GM20431 (cell line): ENCODE results near the gene MED13.
"Not testable (repeated sequence)": the region's sequence is repeated elsewhere in the genome, so short reads cannot be mapped to it uniquely, and the experiment has no call there.

Source experiments
- in situ Hi-C: fragments of 300-500 bp; cut with MseI, MboI; formaldehyde crosslinking; loops from one replicate; pipeline ENCODE4 v1.15.0; 2020; ENCODE audit warnings: low sequenced_read_pairs; ENCODE audit not compliant: unreplicated experiment

Gene MED13

DNA sequence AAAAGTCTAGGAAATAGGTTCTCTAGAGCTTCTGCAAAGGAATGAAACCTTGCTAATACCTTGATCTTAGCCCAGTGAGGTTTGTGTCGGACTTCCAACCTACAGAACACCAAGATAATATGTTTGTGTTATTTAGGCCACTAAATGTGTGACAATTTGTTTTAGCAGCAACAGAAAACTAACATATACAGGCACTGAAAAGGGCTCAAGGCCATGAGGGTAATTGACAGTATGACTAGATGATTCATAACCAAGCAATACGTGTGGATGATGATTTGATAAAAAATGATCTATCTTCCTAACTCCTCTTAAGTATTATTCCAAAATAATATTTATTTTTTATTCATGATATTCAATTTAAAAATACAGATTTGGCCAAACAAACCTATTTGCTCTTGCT lies 27.7 kb upstream of the MED13 start:
- in situ Hi-C loops, result no loop called here

DNA sequence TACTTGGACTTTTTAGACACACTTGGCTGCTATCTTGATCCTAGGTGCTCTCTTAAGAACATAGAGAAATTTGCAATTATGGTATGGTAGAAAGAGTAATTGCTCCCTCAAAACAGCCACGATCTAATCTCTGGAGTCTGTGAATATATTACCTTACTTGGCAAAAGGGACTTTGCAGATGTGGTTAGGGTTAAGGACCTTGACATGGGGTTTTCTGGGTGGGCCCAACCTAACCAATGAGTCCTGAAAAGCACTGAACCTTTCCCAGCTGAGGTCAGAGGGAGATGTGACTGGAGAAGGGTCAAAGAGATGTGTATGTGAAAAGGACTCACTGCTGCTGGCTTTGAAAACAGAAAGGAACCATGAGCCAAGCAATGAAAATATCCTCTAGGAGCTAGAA lies 26.7 kb upstream of the MED13 start:
- in situ Hi-C loops, result no loop called here

GRCh38 chr17:62090868-62091267 lies 25.8 kb upstream of the MED13 start:
- in situ Hi-C loops, result no loop called here

GRCh38 chr17:62090021-62090824 lies 25.1 kb upstream of the MED13 start:
- in situ Hi-C loops, result no loop called here

- in situ Hi-C loops, result no loop called here
These were observed 24.3 kb upstream of the MED13 start for GRCh38 chr17:62089334-62089733.

GRCh38 chr17:62086737-62087136 lies 21.7 kb upstream of the MED13 start:
- in situ Hi-C loops, result no loop called here

DNA sequence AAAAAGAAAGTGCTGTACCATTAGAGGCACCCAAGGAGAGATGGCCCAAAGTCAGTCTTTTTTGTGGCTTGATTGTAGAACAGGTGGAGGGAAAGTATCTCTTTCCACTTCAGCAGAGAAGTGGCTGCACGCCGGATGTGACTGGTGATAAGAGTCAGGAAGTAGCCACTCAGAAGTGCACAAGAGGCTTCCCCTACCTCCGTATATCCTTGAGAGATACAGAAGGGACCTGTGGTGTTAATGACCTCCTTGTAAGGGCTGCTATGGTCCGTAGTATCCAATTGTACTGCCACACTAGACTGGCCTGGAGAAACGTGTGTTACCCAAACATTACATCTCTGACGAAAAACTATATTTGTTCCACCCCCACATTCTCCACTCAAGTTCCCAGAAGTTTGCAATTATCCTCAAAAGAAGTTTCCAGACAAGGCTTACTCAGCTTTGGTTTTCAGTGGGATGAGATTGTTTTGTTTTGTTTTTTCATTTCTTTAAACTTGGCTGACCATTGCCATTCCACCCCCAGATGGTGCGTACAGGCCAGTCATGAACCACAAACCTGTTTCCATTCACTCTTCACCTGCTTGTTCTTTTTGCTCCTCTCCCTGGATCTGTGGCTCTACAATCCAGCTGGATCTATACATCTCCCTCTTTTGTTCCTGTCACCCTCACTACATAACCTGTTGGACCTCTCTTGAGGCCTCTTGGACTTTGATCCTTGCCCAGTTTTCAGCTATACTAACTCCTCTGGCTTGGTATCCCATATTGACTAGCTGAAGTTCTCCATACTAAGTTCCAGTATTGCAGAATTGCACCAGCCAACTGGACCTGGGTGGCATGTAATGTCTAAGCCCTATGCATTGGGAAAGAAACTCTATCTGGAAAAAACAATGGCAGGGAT lies 20.7 kb upstream of the MED13 start:
- in situ Hi-C loops, result no loop called here

- in situ Hi-C loops, result no loop called here
These were observed 19.5 kb upstream of the MED13 start for GRCh38 chr17:62084585-62084984.

DNA sequence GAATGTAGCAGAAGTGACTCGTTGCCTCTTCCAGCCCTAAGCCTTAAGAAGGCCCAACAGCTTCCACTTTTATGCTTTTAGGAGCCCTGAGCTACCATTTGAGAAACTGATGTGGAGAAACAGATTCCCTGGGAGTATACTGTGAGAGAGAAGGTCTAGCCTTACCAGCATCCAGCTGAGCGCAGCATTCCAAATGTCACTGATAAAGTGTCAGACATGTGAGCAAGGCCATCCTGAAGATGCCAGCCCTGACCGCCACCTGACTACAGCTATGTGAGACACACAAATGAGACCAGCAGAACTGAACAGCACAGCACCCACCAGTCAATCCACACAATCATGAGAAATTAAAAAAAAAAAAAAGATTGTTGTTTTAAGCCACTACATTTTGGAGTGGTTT lies 18.6 kb upstream of the MED13 start:
- in situ Hi-C loops, result no loop called here

- in situ Hi-C loops, result no loop called here
These were observed 15.6 kb upstream of the MED13 start for GRCh38 chr17:62080647-62081046.

- in situ Hi-C loops, result no loop called here
These were observed 12.9 kb upstream of the MED13 start for GRCh38 chr17:62078009-62078408.

DNA sequence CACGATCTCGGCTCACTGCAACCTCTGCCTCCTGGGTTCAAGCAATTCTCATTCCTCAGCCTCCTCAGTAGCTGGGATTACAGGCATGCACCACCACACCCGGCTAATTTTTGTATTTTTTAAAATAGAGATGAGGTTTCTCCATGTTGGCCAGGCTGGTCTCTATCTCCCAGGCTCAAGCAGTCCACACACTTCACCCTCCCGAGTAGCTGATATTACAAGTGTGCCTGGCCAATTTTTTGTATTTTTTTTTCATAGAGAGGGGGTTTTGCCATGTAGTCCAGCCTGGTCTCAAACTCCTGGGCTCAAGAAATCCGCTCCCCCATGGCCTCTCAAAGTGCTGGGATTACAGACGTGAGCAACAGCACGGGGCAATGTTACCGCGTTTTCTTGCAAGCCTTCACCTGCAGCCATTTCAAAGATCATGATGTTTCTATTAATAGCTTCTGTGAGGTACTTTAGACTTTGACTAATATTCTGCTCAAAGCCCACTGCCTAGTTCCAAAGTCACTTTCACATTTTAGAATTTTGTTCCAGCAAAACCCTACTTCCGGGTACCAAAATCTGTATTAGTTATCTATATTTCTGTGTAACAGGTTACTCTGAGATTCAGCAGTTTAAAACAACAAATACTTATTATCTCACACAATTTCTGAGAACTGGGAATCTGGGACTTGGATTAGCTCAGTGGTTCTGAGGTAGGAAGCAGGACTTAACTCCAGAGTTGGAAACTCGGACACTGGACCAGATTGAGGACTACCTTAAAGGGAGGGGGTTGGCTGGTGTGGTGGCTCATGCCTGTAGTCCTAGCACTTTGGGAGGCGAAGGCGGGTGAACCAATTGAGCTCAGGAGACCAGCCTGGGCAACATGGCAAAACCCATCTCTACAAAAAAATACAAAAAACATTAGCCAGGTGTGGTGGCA lies 12.0 kb upstream of the MED13 start:
- in situ Hi-C loops, result no loop called here

DNA sequence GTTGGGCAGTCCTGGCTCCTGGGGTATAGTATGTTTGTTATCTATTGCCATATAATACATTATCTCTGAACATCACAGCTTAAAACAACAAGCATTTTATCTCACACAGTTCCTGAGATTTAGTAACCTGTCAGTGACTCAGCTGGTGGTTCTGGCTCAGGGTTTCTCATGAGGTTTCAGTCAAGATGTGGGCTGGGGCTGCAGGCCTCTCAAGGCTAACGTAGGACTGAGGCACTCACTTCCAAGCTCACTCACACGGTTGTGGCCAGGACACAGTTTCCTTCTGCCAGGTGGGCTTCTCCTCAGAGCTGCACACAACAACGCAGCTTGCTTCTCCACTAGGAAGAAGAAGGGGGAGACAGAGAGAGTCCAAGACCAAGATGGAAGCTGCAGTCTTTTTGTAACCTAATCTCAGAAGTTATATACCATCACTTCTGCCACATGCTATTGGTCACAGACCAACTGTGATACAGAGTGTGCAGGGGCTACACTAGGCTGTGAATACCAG lies 10.3 kb upstream of the MED13 start:
- in situ Hi-C loops, result no loop called here

- in situ Hi-C loops, result no loop called here
These were observed 8.9 kb upstream of the MED13 start for GRCh38 chr17:62073993-62074392.

- in situ Hi-C loops, result not testable (repeated sequence)
These were observed 7.8 kb upstream of the MED13 start for GRCh38 chr17:62072855-62073254.

GRCh38 chr17:62070900-62071299 lies 5.8 kb upstream of the MED13 start:
- in situ Hi-C loops, result no loop called here

GRCh38 chr17:62067165-62068145 lies 2.4 kb upstream of the MED13 start:
- in situ Hi-C loops, result no loop called here

- in situ Hi-C loops, result no loop called here
These were observed 762 bp upstream of the MED13 start for GRCh38 chr17:62065611-62066468.
